Omental fat pad (tissue), 4 donors: ENCODE results near the gene ZNF157. TPM values are rescaled to one million over a fixed set of nuclear protein-coding genes. Genes with fewer than 3 reads are reported as not detected.
"Not testable (repeated sequence)": the region's sequence is repeated elsewhere in the genome, so short reads cannot be mapped to it uniquely, and the experiment has no call there.

Experiments used
- ATAC-seq: fragments of 150-250 bp; one replicate; pipeline ENCODE4 v1.9.1; 2016; ENCODE audit warnings: mild to moderate bottlenecking, moderate library complexity; ENCODE audit not compliant: low FRiP score
- DNase-seq: peaks from one replicate; pipeline ENCODE4 v3.0.0-alpha.2; 2019; ENCODE audit warnings: low spot score
- CTCF ChIP-seq, 3 donors: fragments of 450-650 bp; IDR thresholded peaks; one replicate each; pipeline ENCODE4 v1.5.1; 2016 to 2017; ENCODE audit warnings: antibody characterized with exemption in 3 of 3, mild to moderate bottlenecking in 3 of 3, moderate library complexity in 2 of 3
- total RNA-seq, 4 donors: library from RNA; depleted of rRNA; stranded (reverse); fragments of >200 nt; gene quantifications; one replicate each; pipeline ENCODE4 v1.1.0, GENCODE V29; 2016

Gene ZNF157
- total RNA-seq: under 1 TPM in 2 of 4 donors, not detected in 2; 0.19 to 0.44 TPM

- ATAC-seq (no peak), DNase-seq (no peak)
- no peak for TF ChIP-seq CTCF (IDR thresholded peaks at IDR 0.05)
Observed at GRCh38 chrX:47370278-47370677, at the start of gene ZNF157. Gene ZNF157 (plus strand): TSS chrX:47370578. CDS start chrX:47370669, 91 bp downstream.

GRCh38 chrX:47321386-47321785 lies 49.0 kb upstream of the ZNF157 start:
- no peak for TF ChIP-seq CTCF (IDR thresholded peaks at IDR 0.05)
- DNase-seq (peak; percentile 31), ATAC-seq (peak; percentile 84)

- no peak for TF ChIP-seq CTCF (IDR thresholded peaks at IDR 0.05)
- DNase-seq: no peak
- no peak for ATAC-seq
Observed at GRCh38 chrX:47321823-47322371, 48.5 kb upstream of the ZNF157 start.

GRCh38 chrX:47327902-47328301 lies 42.5 kb upstream of the ZNF157 start:
- no peak for DNase-seq
- no peak for ATAC-seq
- TF ChIP-seq CTCF (IDR thresholded peaks at IDR 0.05): no peak

- not testable (repeated sequence) for ATAC-seq, DNase-seq
Observed at GRCh38 chrX:47332729-47333128, 37.6 kb upstream of the ZNF157 start.

GRCh38 chrX:47351706-47352105 lies 18.7 kb upstream of the ZNF157 start:
- no peak for ATAC-seq
- DNase-seq: no peak
- no peak for TF ChIP-seq CTCF (IDR thresholded peaks at IDR 0.05)

GRCh38 chrX:47358387-47359065 lies 11.9 kb upstream of the ZNF157 start:
- DNase-seq (no peak), ATAC-seq (no peak)
- TF ChIP-seq CTCF (IDR thresholded peaks at IDR 0.05): no peak
